Trophoblast cell (in vitro differentiated cells and primary cell): ENCODE results near the gene SMURF1.

Experiments used
- DNase-seq, 2 donors: peaks; one replicate each; pipeline ENCODE4 v3.0.0-alpha.2; 2016
- H2AFZ ChIP-seq: 2 replicates; pipeline ENCODE4 v1.6.1; 2013; ENCODE audit warnings: low read length, moderate library complexity, mild to moderate bottlenecking; ENCODE audit not compliant: insufficient read depth, poor library complexity
- H2AK5ac ChIP-seq: 2 replicates; pipeline ENCODE4 v1.6.1; 2013; ENCODE audit warnings: mild to moderate bottlenecking, low read length
- H2BK120ac ChIP-seq: 2 replicates; pipeline ENCODE4 v1.6.1; 2013; ENCODE audit warnings: low read length, mild to moderate bottlenecking, moderate library complexity; ENCODE audit not compliant: insufficient read depth, poor library complexity
- H2BK12ac ChIP-seq: 2 replicates; pipeline ENCODE4 v1.6.1; 2013; ENCODE audit warnings: mild to moderate bottlenecking, low read length, moderate library complexity
- H2BK5ac ChIP-seq: 2 replicates; pipeline ENCODE4 v1.6.1; 2013; ENCODE audit warnings: low read length, low read depth, moderate library complexity, mild to moderate bottlenecking; ENCODE audit not compliant: poor library complexity
- H3K14ac ChIP-seq: 2 replicates; pipeline ENCODE4 v1.6.1; 2013; ENCODE audit warnings: mild to moderate bottlenecking, low read length
- H3K18ac ChIP-seq: 2 replicates; pipeline ENCODE4 v1.6.1; 2013; ENCODE audit warnings: mild to moderate bottlenecking, low read length
- H3K23ac ChIP-seq: 2 replicates; pipeline ENCODE4 v1.6.1; 2013; ENCODE audit warnings: low read length
- H3K27ac ChIP-seq: 2 replicates; pipeline ENCODE4 v1.5.1; 2013; ENCODE audit warnings: low read depth, mild to moderate bottlenecking, inconsistent platforms, low read length, moderate library complexity
- H3K27me3 ChIP-seq: 2 replicates; pipeline ENCODE4 v1.6.1; 2013; ENCODE audit warnings: inconsistent platforms, mild to moderate bottlenecking, low read length, moderate library complexity; ENCODE audit not compliant: insufficient read depth
- H3K36me3 ChIP-seq, 2 experiments: 1 replicate in 1 of 2; 2 replicates in 1 of 2; pipeline ENCODE4 v1.6.1; 2013; ENCODE audit warnings: low read length in 2 of 2, mild to moderate bottlenecking in 2 of 2, moderate library complexity in 1 of 2; ENCODE audit not compliant: insufficient read depth in 2 of 2, control insufficient read depth in 1 of 2
- H3K4ac ChIP-seq: 2 replicates; pipeline ENCODE4 v1.6.1; 2013; ENCODE audit warnings: low read depth, mild to moderate bottlenecking, low read length, moderate library complexity
- H3K4me1 ChIP-seq, 2 experiments: 1 replicate in 1 of 2; 2 replicates in 1 of 2; pipeline ENCODE4 v1.6.1; 2013; ENCODE audit warnings: low read length in 2 of 2, mild to moderate bottlenecking in 2 of 2, moderate library complexity in 1 of 2; ENCODE audit not compliant: insufficient read depth in 2 of 2, control insufficient read depth in 1 of 2
- H3K4me2 ChIP-seq: 2 replicates; pipeline ENCODE4 v1.6.1; 2013; ENCODE audit warnings: inconsistent platforms, mild to moderate bottlenecking, low read length, moderate library complexity
- H3K4me3 ChIP-seq: 2 replicates; pipeline ENCODE4 v1.5.1; 2013; ENCODE audit warnings: mild to moderate bottlenecking, low read depth, low read length, inconsistent platforms
- H3K79me1 ChIP-seq: one replicate; pipeline ENCODE4 v1.6.1; 2013; ENCODE audit warnings: low read length
- H3K79me2 ChIP-seq: 2 replicates; pipeline ENCODE4 v1.6.1; 2013; ENCODE audit warnings: low read length, mild to moderate bottlenecking; ENCODE audit not compliant: control insufficient read depth, insufficient read depth, poor library complexity
- H3K9ac ChIP-seq: 2 replicates; pipeline ENCODE4 v1.6.1; 2013; ENCODE audit warnings: mild to moderate bottlenecking, low read length
- H3K9me3 ChIP-seq: 2 replicates; pipeline ENCODE4 v1.6.1; 2013; ENCODE audit warnings: low read depth, mild to moderate bottlenecking, control low read depth, inconsistent platforms, low read length; ENCODE audit not compliant: insufficient read depth
- H4K12ac ChIP-seq: 2 replicates; pipeline ENCODE4 v1.6.1; 2013; ENCODE audit warnings: low read depth, mild to moderate bottlenecking, low read length, moderate library complexity
- H4K8ac ChIP-seq: 2 replicates; pipeline ENCODE4 v1.6.1; 2013; ENCODE audit warnings: low read depth, mild to moderate bottlenecking, low read length, moderate library complexity
- H4K91ac ChIP-seq: one replicate; pipeline ENCODE4 v1.6.1; 2013; ENCODE audit warnings: low read depth, mild to moderate bottlenecking, low read length, moderate library complexity
- WGBS: extraction: QIAGEN DNeasy Blood & Tissue Kit; methylation state at CpG from one replicate; pipeline ENCODE4 v1.1.7; 2013; ENCODE audit warnings: missing lambda C conversion rate; ENCODE audit not compliant: insufficient read length, insufficient coverage; ENCODE audit errors: extremely low coverage; 5-methylcytosine and 5-hydroxymethylcytosine counted together

Gene SMURF1

DNA sequence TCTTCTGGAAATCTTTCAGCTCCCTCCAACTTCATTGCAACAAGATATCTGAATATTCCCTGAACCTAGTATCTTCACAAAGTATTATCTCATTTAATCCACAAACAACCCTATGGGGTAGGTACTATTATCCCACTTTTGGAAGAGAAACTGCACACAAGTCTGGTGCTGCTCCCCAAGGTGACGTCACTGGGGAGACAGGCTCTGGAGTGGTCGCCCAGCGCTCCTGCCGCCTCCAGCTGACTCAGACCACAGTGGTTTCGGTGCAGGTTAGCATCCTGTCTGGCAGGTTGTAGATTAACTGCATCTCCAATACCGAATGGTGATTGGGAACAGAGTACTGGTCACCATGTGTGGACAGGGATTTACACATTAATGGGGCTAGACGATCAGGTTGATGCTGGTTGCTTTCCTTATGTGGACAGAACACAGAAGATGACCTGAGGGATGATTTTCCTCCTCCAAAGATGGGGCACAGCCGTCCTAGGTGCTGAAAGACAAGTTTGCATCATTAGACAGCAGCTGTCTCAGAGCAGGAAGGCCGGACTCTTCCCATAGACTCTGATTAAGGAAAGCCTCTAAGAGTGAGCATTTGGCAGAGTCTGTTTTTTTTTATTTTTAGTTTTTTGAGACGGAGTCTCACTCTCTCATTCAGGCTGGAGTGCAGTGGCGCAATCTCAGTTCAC is 137.0 kb downstream of the SMURF1 start:
- H3K27me3 ChIP-seq = no peaks in the 10 kb centered on the region
- WGBS = no CpG with 5 or more reads among the region's 11 CpGs
- H3K9ac ChIP-seq = no peak overlapping the region
- H3K4me1 ChIP-seq = no peaks in the 10 kb centered on the region
- H2AK5ac ChIP-seq = no peak overlapping the region
- H3K79me1 ChIP-seq = no peaks in the 10 kb centered on the region
- H3K14ac ChIP-seq = no peak overlapping the region
- H4K8ac ChIP-seq = no peak overlapping the region
- no peak overlapping the region for H2BK5ac ChIP-seq
- H4K12ac ChIP-seq = no peak overlapping the region
- peaks cover 68 to 77% of the 10 kb centered on the region in 2 experiments for H3K36me3 ChIP-seq
- H2BK120ac ChIP-seq = no peak overlapping the region
- no peak overlapping the region for H3K4ac ChIP-seq
- no peak overlapping the region for H3K23ac ChIP-seq
- H2AFZ ChIP-seq = no peak overlapping the region
- H4K91ac ChIP-seq = no peak overlapping the region
- H3K4me3 ChIP-seq = no peak overlapping the region
- no peak for DNase-seq
- no peak overlapping the region for H3K27ac ChIP-seq
- H3K9me3 ChIP-seq = peaks cover 8% of the 10 kb centered on the region
- no peak overlapping the region for H3K4me2 ChIP-seq
- no peak overlapping the region for H2BK12ac ChIP-seq
- no peaks in the 10 kb centered on the region for H3K79me2 ChIP-seq
- H3K18ac ChIP-seq = no peak overlapping the region

- Histone ChIP-seq H3K9me3 (peaks cover 5% of the 10 kb centered on the region), H3K27me3 (no peaks in the 10 kb centered on the region), H3K27ac (no peak overlapping the region), H3K14ac (no peak overlapping the region), H3K18ac (no peak overlapping the region), H4K91ac (no peak overlapping the region), H2AK5ac (no peak overlapping the region), H3K79me2 (no peaks in the 10 kb centered on the region), H3K23ac (no peak overlapping the region), H3K4me2 (no peak overlapping the region), H4K8ac (no peak overlapping the region), H2BK5ac (no peak overlapping the region), H3K4ac (no peak overlapping the region), H3K9ac (no peak overlapping the region), H3K36me3 (peaks cover 62 to 72% of the 10 kb centered on the region in 2 experiments), H2BK120ac (no peak overlapping the region), H2BK12ac (no peak overlapping the region), H3K4me3 (no peak overlapping the region), H3K4me1 (no peaks in the 10 kb centered on the region), H3K79me1 (no peaks in the 10 kb centered on the region), H4K12ac (no peak overlapping the region), H2AFZ (no peak overlapping the region)
- no peak for DNase-seq
- no CpG with 5 or more reads among the region's 15 CpGs for WGBS
Observed at GRCh38 chr7:99005776-99006175, 138.1 kb downstream of the SMURF1 start.

DNA sequence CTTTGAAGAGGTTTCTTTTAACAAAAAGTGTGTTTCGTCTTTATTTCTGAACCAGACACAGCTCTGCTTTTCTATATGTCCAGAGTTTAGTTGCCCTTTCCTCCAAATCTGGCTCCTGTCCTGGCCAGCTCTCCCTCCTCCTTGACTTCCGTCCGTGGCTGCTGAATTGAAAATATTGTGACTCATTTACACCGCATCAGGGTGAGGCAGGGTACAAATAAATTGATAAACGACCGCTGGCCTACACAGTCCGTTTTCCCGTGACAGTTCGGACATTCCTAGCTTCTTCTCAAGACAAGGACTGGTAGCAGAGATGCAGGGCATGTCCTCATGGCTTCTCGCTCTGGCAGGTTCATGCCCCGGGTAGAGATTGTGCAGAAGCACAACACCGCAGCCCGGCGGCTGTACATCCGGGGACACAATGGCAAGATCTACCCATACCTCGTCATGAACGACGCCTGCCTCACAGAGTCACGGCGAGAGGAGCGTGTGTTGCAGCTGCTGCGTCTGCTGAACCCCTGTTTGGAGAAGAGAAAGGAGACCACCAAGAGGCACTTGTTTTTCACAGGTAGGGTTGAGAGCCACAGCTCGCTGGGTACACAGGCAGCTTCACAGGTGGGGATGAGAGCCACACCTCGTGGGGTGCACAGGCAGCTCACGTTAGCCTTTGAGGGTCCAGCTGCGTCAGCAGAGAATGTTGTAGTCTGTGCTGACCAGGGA is 139.0 kb downstream of the SMURF1 start:
- no peak overlapping the region for H3K4me2 ChIP-seq
- no peaks in the 10 kb centered on the region for H3K79me2 ChIP-seq
- no CpG with 5 or more reads among the region's 26 CpGs for WGBS
- no peaks in the 10 kb centered on the region for H3K79me1 ChIP-seq
- H3K4ac ChIP-seq = no peak overlapping the region
- no peak for DNase-seq
- H3K27me3 ChIP-seq = no peaks in the 10 kb centered on the region
- no peaks in the 10 kb centered on the region for H3K4me1 ChIP-seq
- H2AK5ac ChIP-seq = no peak overlapping the region
- H2AFZ ChIP-seq = no peak overlapping the region
- no peak overlapping the region for H3K18ac ChIP-seq
- H3K9me3 ChIP-seq = peaks cover 5% of the 10 kb centered on the region
- H3K9ac ChIP-seq = no peak overlapping the region
- H2BK120ac ChIP-seq = no peak overlapping the region
- H3K4me3 ChIP-seq = no peak overlapping the region
- no peak overlapping the region for H3K14ac ChIP-seq
- H3K23ac ChIP-seq = no peak overlapping the region
- H3K27ac ChIP-seq = no peak overlapping the region
- H3K36me3 ChIP-seq = peaks cover 66 to 74% of the 10 kb centered on the region in 2 experiments
- no peak overlapping the region for H4K8ac ChIP-seq
- H4K12ac ChIP-seq = no peak overlapping the region
- H4K91ac ChIP-seq = no peak overlapping the region
- H2BK12ac ChIP-seq = no peak overlapping the region
- no peak overlapping the region for H2BK5ac ChIP-seq

DNA sequence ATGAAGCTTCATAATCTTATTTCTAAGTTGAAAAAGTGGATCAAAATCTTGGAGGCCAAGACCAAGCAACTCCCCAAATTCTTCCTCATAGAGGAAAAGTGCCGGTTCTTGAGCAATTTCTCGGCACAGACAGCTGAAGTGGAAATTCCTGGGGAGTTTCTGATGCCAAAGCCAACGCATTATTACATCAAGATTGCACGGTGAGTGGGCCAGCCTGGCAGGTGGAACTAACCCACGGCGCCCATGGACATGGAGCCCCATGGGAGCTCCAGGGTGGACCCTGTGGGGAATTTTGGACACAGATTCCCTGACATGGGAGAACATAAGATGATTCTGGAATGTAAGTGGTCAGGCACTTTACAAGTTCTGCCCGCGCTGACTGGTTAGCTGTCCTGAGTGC is 139.7 kb downstream of the SMURF1 start:
- Histone ChIP-seq H4K8ac (no peak overlapping the region), H3K27me3 (no peaks in the 10 kb centered on the region), H3K79me1 (no peaks in the 10 kb centered on the region), H2BK12ac (no peak overlapping the region), H3K23ac (no peak overlapping the region), H4K12ac (no peak overlapping the region), H2BK120ac (no peak overlapping the region), H2AK5ac (no peak overlapping the region), H3K4me2 (no peak overlapping the region), H2AFZ (no peak overlapping the region), H3K9ac (no peak overlapping the region), H3K4me1 (no peaks in the 10 kb centered on the region), H3K4me3 (no peak overlapping the region), H3K18ac (no peak overlapping the region), H3K27ac (no peak overlapping the region), H2BK5ac (no peak overlapping the region), H3K14ac (no peak overlapping the region), H3K9me3 (peaks cover 5% of the 10 kb centered on the region), H4K91ac (no peak overlapping the region), H3K79me2 (no peaks in the 10 kb centered on the region), H3K36me3 (peaks cover 69 to 75% of the 10 kb centered on the region in 2 experiments), H3K4ac (no peak overlapping the region)
- no peak for DNase-seq
- WGBS = no CpG with 5 or more reads among the region's 8 CpGs
